Spleen (tissue), 7 donors: ENCODE data around the gene EFCAB8.

Experiments used
- CTCF ChIP-seq, 11 experiments: fragments of 200-600 bp in 7 of 11; fragments of 450-650 bp in 4 of 11; sonication (generic) in 4 of 11; IDR thresholded peaks in 8 of 11; conservative IDR thresholded peaks in 3 of 11; 1 replicate in 7 of 11; 2 replicates in 4 of 11; pipeline versions ENCODE4 v1.4.0 to v1.8.0; 2016 to 2021; ENCODE audit warnings: antibody characterized with exemption in 11 of 11, inconsistent platforms in 4 of 11, mild to moderate bottlenecking in 1 of 11
- POLR2A ChIP-seq, 3 donors: fragments of 450-650 bp; IDR thresholded peaks; one replicate each; pipeline ENCODE4 v1.5.1; 2017; ENCODE audit warnings: antibody characterized with exemption in 3 of 3, mild to moderate bottlenecking in 1 of 3
- POLR2AphosphoS5 ChIP-seq, 3 donors: sonication (generic); formaldehyde crosslinking; IDR thresholded peaks; one replicate each; pipeline ENCODE4 v1.5.1; 2017; ENCODE audit warnings: antibody characterized with exemption in 3 of 3
- donor health status: DM: no; HTN: no; CAD: no; lungs with moderate emphysema.
- donor health status: DM: no; HTN: no; CAD: no.
- donor health status: DM: no; HTN: no; CAD: no.

- TF ChIP-seq CTCF (IDR thresholded peaks at IDR 0.05 in 8 of 11, conservative IDR thresholded peaks at IDR 0.05 in 3 of 11) = no peak
- no peak for TF ChIP-seq POLR2AphosphoS5 (IDR thresholded peaks at IDR 0.05)
- TF ChIP-seq POLR2A (IDR thresholded peaks at IDR 0.05) = no peak
Measured at GRCh38 chr20:33004141-33004751, 145.5 kb downstream of the EFCAB8 start, which contains the start of gene SUN5.
